B cell (primary cell): ENCODE data around the gene TRAPPC2B.
"Not testable (repeated sequence)": the region's sequence is repeated elsewhere in the genome, so short reads cannot be mapped to it uniquely, and the experiment has no call there.

Source experiments
- CTCF ChIP-seq: fragments of 200-600 bp; IDR thresholded peaks from one replicate; pipeline ENCODE4 v1.8.0; 2022; ENCODE audit warnings: antibody characterized with exemption, mild to moderate bottlenecking
- EZH2 ChIP-seq: IDR thresholded peaks from 2 replicates; pipeline ENCODE4 v1.6.1; 2012; ENCODE audit warnings: borderline replicate concordance, low read depth, mild to moderate bottlenecking, moderate library complexity, low read length; ENCODE audit not compliant: insufficient read depth, poor library complexity, severe bottlenecking

GRCh38 chr19:57374647-57375046 is 11.3 kb downstream of the TRAPPC2B start:
- TF ChIP-seq CTCF, EZH2: not testable (repeated sequence)
